HFF-Myc (cell line): ENCODE measurements around the gene LSS.

ENCODE experiments used
- DNase-seq: peaks from one replicate; pipeline ENCODE4 v3.0.0-alpha.2; 2011; ENCODE audit warnings: low read depth; ENCODE audit errors: extremely low read depth
- H3K4me3 ChIP-seq: replicated peaks from 2 replicates; pipeline ENCODE4 v1.5.1; 2011; ENCODE audit warnings: low read depth, mild to moderate bottlenecking, control low read depth, low read length
- CTCF ChIP-seq: IDR thresholded peaks from 2 replicates; pipeline ENCODE4 v1.5.1; 2012; ENCODE audit warnings: mild to moderate bottlenecking, low read depth, low read length, control low read depth; ENCODE audit errors: missing control alignments

LSS gene

DNA sequence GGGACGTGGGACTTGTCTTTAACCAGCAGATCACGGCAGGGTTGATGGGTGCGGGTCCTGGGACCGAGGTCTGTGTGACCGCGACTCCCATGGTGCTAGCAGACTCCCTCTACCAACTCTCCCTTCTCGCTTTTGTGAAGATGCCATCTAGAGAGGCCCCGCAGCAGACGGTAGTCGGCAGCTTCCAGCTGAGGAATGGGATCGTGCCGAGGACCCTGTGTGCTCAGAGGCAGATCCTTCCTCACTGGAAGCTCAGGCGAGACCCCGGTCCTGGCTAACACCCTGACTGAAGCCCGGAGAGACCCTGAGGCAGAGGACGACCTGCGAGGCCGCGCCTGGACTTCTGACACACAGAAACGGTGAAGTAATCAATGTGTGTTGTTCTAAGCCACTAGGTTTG is 31.8 kb downstream of the LSS start:
- no peak for TF ChIP-seq CTCF
- no peak for DNase-seq
- H3K4me3 ChIP-seq: no peak overlapping the region

DNA sequence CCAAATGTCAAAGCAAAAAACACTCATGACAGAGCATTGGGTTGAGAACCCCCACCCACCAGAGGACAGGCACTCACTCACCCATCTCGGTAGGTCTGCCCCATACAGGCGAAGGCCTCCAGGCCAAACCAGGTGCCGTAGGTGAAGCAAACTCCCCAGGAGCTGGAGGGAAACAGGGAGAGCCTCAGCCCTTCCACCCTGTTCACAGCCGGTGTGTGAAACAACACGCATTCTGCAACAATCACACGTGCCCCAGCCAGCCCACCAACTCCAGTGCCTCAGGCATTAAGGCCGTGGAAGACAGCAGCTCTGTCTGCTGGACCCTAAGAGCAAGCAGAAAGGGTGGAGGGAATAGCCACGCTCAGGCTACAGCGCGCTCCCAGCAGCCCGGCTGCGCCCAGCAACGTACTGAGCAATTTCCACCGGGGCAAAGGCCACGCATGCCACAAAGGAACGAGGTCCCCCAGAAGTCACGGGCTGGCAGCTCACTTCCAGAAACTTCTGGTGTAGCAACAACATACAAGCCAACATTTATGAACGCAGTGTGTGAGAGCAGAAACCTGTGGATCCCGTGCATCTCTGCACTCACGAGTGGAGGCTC is 32.9 kb downstream of the LSS start:
- DNase-seq: no peak
- TF ChIP-seq CTCF: no peak
- H3K4me3 ChIP-seq: no peak overlapping the region

GRCh38 chr21:46194374-46195334 is 33.9 kb downstream of the LSS start:
- TF ChIP-seq CTCF: no peak
- DNase-seq: no peak
- H3K4me3 ChIP-seq: no peak overlapping the region

GRCh38 chr21:46193829-46194373 is 34.7 kb downstream of the LSS start:
- no peak for DNase-seq
- H3K4me3 ChIP-seq: no peak overlapping the region
- TF ChIP-seq CTCF: no peak

DNA sequence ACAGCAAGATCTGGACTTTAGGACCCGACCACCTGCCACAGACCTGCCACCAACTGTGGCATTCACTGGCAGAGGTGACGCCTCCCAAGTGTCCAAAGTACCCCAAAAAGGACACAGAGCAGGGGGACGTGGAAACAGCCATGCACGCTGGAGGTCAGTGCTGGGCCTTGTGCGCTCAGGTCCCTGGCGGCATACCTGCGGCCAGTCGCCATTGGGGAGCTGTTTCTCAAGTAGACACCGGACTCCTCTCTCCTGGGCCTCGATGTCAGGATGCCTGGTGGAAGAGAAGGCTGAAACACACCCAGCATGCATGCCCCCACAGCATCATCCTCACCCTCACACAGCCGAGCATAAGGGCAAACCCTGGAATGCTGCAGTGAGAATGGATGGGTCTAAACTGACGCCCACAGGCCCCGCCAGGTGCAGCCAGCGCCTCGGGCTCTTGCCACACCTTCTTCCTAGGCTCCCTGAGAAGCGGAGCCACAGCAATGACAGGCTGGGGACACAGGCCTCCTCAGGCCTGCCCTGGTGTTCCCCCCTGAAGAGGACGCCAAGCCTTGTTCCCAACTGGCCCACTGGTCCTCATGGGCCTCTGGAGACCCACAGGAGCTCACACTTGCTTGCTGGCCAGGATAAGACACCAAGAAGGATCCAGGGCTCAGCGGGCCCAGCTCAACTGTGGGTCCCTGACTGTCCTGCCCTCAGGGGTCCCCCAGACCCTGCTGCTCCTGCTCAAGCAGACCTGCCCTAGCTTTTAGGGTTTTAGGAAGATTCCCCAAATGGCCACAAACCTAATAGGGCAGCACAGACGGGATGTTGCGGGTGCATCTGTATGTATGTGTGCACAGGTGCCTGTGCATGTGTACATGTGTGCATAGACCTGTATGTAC is 36.6 kb downstream of the LSS start:
- H3K4me3 ChIP-seq: no peak overlapping the region
- DNase-seq: no peak
- no peak for TF ChIP-seq CTCF

GRCh38 chr21:46191257-46191685 is 37.3 kb downstream of the LSS start:
- no peak for TF ChIP-seq CTCF
- H3K4me3 ChIP-seq: no peak overlapping the region

More at GRCh38 chr21:46191257-46191685, 37.3 kb downstream of the LSS start:
- no peak for DNase-seq
